Measurements from ENCODE around the gene CYB561D2. TPM values are rescaled to one million over a fixed set of nuclear protein-coding genes. Genes with fewer than 3 reads are reported as not detected.

CYB561D2 gene
- total RNA-seq, 4 donors from 2014 or later = 5.4 to 12.4 (median 8.1) TPM

GRCh38 chr3:50358911-50359759, 8.5 kb downstream of the CYB561D2 start, which contains the start of gene TMEM115:
Gene TMEM115, minus strand, starts transcription at chr3:50359521. Its CDS starts 458 bp downstream, at chr3:50359063.
- H3K4me3 ChIP-seq = peak within 1 kb of the TSS; percentile 70 to 77 (median 74)
- H3K27me3 ChIP-seq = no peaks in the 10 kb centered on the region
- 0% methylated on average over 6 of the region's 64 CpGs for WGBS
- no peaks in the 10 kb centered on the region for H3K9me3 ChIP-seq
- intact Hi-C loops (cut with DNase I) = no loop called here
- H3K27ac ChIP-seq (replicated peaks in 1 of 4) = peak within 1 kb of the TSS; percentile 85 to 91 (median 86)
- H3K4me1 ChIP-seq = peaks cover 40 to 57% (median 45%) of the 10 kb centered on the region in 4 donors
- TF ChIP-seq POLR2AphosphoS5 (IDR thresholded peaks at IDR 0.05) (peak; percentile 92 to 94), CTCF (IDR thresholded peaks at IDR 0.05) (peak in 1 of 3 experiments; percentile 30), POLR2A (IDR thresholded peaks at IDR 0.05; ENCODE audit: low read depth) (peak; percentile 66), EP300 (IDR thresholded peaks at IDR 0.05) (no peak)
- DNase-seq (ENCODE audit: extremely low spot score) = peak; percentile 99
- peaks cover 10 to 41% (median 23%) of the 10 kb centered on the region in 4 donors for H3K36me3 ChIP-seq

- 54% methylated on average over 5 of the region's 8 CpGs for WGBS
- H3K27ac ChIP-seq (replicated peaks in 1 of 4) = peak overlapping the region in 2 of 4 donors; percentile 31 to 85
- H3K9me3 ChIP-seq = no peaks in the 10 kb centered on the region
- peaks cover 5 to 35% (median 17%) of the 10 kb centered on the region in 4 donors for H3K36me3 ChIP-seq
- intact Hi-C loops (cut with DNase I) = no loop called here
- peak overlapping the region; percentile 70 to 77 (median 74) for H3K4me3 ChIP-seq
- no peaks in the 10 kb centered on the region for H3K27me3 ChIP-seq
- peaks cover 45 to 60% (median 51%) of the 10 kb centered on the region in 4 donors for H3K4me1 ChIP-seq
- DNase-seq (ENCODE audit: extremely low spot score) = no peak
- TF ChIP-seq EP300 (IDR thresholded peaks at IDR 0.05) = no peak
Observed at GRCh38 chr3:50359760-50360110, 9.1 kb downstream of the CYB561D2 start.

GRCh38 chr3:50364573-50365079, 14.0 kb downstream of the CYB561D2 start:
- Histone ChIP-seq H3K36me3 (no peaks in the 10 kb centered on the region), H3K9me3 (no peaks in the 10 kb centered on the region), H3K4me3 (peak overlapping the region; percentile 58 to 84 (median 64)), H3K27ac (replicated peaks in 1 of 4) (peak overlapping the region; percentile 56 to 79 (median 72)), H3K4me1 (peaks cover 17 to 28% (median 25%) of the 10 kb centered on the region in 4 donors), H3K27me3 (no peaks in the 10 kb centered on the region)
- intact Hi-C loops (cut with DNase I) = no loop called here
- TF ChIP-seq EP300 (IDR thresholded peaks at IDR 0.05) (no peak), CTCF (IDR thresholded peaks at IDR 0.05) (no peak), POLR2A (IDR thresholded peaks at IDR 0.05; ENCODE audit: low read depth) (no peak), POLR2AphosphoS5 (IDR thresholded peaks at IDR 0.05) (no peak)
- no peak for DNase-seq (ENCODE audit: extremely low spot score)
- 80% methylated on average over 1 of the region's 48 CpGs for whole genome bisulfite sequencing

- intact Hi-C loops (cut with DNase I) = no loop called here
- WGBS = 50% methylated on average over 27 of the region's 53 CpGs
- Histone ChIP-seq H3K27me3 (no peaks in the 10 kb centered on the region), H3K9me3 (no peaks in the 10 kb centered on the region), H3K27ac (replicated peaks in 1 of 4) (peak overlapping the region; percentile 56 to 79 (median 72)), H3K36me3 (no peaks in the 10 kb centered on the region), H3K4me3 (peak overlapping the region; percentile 58 to 84 (median 64)), H3K4me1 (peaks cover 14 to 23% (median 21%) of the 10 kb centered on the region in 4 donors)
- no peak for TF ChIP-seq POLR2A (IDR thresholded peaks at IDR 0.05; ENCODE audit: low read depth)
- peak; percentile 67 to 68 for TF ChIP-seq POLR2AphosphoS5 (IDR thresholded peaks at IDR 0.05)
- DNase-seq (ENCODE audit: extremely low spot score) = peak; percentile 94
Observed at GRCh38 chr3:50365080-50365841, 14.6 kb downstream of the CYB561D2 start.

- Histone ChIP-seq H3K27ac (replicated peaks in 1 of 4) (peak overlapping the region; percentile 56 to 79 (median 72)), H3K27me3 (no peaks in the 10 kb centered on the region), H3K4me1 (peaks cover 14 to 23% (median 21%) of the 10 kb centered on the region in 4 donors), H3K4me3 (peak overlapping the region; percentile 58 to 84 (median 64)), H3K9me3 (no peaks in the 10 kb centered on the region), H3K36me3 (no peaks in the 10 kb centered on the region)
- no peak for TF ChIP-seq EP300 (IDR thresholded peaks at IDR 0.05)
- WGBS = 90% methylated on average over 5 of the region's 5 CpGs
- intact Hi-C loops (cut with DNase I) = no loop called here
- no peak for DNase-seq (ENCODE audit: extremely low spot score)
Observed at GRCh38 chr3:50365842-50366220, 15.2 kb downstream of the CYB561D2 start.

Data from esophagus muscularis mucosa (tissue), 4 donors.